ENCODE measurements around the gene TNP2.

Gene TNP2

GRCh38 chr16:11276896-11277593, 7.9 kb upstream of the TNP2 start:
- no peak for DNase-seq

GRCh38 chr16:11276143-11276895, 7.2 kb upstream of the TNP2 start, which contains the start of gene PRM2:
PRM2 (minus strand) TSS chr16:11276480; CDS start chr16:11276370, 110 bp downstream.
- DNase-seq = no peak

GRCh38 chr16:11274964-11275363, 5.8 kb upstream of the TNP2 start:
- DNase-seq = no peak

- DNase-seq = no peak
These were observed 4.7 kb upstream of the TNP2 start for GRCh38 chr16:11273721-11274324.

- DNase-seq = no peak
These were observed 4.0 kb upstream of the TNP2 start, which contains the start of gene PRM3 for GRCh38 chr16:11272921-11273720. PRM3 (minus strand) TSS chr16:11273629; CDS start chr16:11273595, 34 bp downstream.

GRCh38 chr16:11272484-11272883, 3.4 kb upstream of the TNP2 start:
- DNase-seq = no peak

- no peak for DNase-seq
These were observed 2.5 kb upstream of the TNP2 start for GRCh38 chr16:11271610-11272009.

- DNase-seq = no peak
These were observed 1.6 kb upstream of the TNP2 start for GRCh38 chr16:11270602-11271162.

- DNase-seq = no peak
These were observed 4.0 kb downstream of the TNP2 start for GRCh38 chr16:11265124-11265523.

- DNase-seq = peak in 3 of 4 experiments; percentile 24 to 41 (median 40)
These were observed 4.8 kb downstream of the TNP2 start for GRCh38 chr16:11264155-11264832.

- DNase-seq = peak in 1 of 4 experiments; percentile 1
These were observed 5.4 kb downstream of the TNP2 start for GRCh38 chr16:11263737-11264136.

GRCh38 chr16:11262915-11263314, 6.2 kb downstream of the TNP2 start:
- no peak for DNase-seq

- DNase-seq = no peak
These were observed 8.5 kb downstream of the TNP2 start for GRCh38 chr16:11260596-11260966.

GRCh38 chr16:11259655-11260595, 9.2 kb downstream of the TNP2 start:
- no peak for DNase-seq

- no peak for DNase-seq
These were observed 10.3 kb downstream of the TNP2 start for GRCh38 chr16:11258553-11259492.

- DNase-seq = peak; percentile 79 to 88 (median 84)
These were observed 11.8 kb downstream of the TNP2 start for GRCh38 chr16:11257131-11257938.

GRCh38 chr16:11256661-11257130, 12.4 kb downstream of the TNP2 start:
- peak; percentile 52 to 84 (median 68) for DNase-seq

All from suppressor macrophage (primary cell).